ENCODE data around the gene ENAH.
A peak's percentile ranks its signal among the peaks of the same experiment; 100 is the strongest.
"Not testable (repeated sequence)": the region's sequence is repeated elsewhere in the genome, so short reads cannot be mapped to it uniquely, and the experiment has no call there.

Gene ENAH

DNA sequence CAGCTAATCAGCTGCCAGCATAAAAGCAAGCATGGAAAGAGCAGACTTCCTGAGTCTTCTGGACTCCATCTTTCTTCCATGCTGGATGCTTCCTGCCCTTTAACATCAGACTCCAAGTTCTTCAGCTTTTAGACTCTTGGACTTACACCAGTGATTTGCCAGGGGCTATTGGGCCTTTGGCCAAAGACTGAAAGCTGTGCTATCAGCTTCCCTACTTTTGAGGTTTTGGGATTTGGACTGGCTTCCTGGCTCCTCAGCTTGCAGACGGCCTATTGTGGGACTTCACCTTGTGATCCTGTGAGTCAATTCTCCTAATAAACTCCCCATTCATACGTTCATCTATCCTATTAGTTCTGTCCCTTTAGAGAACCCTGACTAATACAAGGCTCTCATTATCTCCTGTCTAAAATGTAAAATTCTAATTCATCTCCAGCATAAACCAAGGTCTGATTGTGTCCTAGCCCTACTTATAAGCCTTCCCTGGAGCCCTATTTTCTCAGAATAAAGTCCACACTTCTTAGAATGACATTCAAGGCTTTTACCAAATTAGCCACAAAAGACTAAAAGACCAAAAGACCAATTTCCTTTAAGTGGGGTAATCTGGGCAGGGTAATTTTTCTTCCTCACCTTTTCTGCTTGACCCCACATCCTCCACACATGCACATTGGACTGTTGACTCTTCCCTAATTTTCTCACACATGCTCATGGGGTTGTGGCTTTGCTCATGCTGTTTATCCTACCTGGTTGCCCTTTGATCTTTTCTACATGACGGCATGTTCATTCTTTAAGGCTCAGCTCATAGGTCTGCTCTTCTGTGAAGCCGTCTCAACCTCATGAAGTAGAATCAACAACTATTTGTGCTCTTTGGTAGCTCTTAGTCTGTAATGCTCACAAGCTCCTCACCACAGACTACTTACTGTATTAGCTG lies 18.1 kb upstream of the ENAH start:
- DNase-seq, result no peak

DNA sequence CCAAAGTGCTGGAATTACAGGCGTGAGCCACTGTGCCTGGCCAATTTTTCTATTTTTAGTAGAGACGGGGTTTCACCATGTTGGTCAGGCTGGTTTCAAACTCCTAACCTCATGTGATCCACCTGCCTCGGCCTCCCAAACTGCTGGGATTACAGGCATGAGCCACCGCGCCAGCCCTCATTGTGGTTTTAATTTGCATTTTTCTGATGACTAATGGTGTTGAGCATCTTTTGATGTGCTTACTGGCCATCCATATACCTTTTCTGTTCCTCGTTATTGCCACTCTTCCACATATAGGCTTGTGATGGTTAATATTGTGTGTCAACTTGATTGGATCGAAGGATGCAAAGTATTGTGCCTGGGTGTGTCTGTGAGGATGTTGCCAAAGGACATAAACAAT lies 17.4 kb upstream of the ENAH start:
- DNase-seq, result no peak

DNA sequence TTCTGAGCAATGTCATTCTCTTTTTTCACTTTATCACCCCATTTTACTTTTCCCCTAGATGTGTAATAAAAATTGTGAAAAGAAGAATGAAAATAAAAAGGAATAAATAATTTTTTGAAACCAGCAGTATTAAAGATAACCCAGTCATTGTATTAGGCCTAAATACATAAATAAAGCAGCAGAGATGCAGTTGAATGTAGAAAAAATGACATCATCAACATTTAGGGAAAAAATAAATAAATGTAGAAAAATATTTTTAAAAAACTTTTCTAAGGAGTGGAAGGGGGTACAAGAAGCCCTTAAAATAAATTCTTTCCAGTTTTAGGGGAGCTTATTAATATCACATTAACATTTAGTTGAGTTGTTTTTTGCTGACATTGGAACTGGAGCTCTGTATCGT lies 15.3 kb upstream of the ENAH start:
- no peak for DNase-seq

DNA sequence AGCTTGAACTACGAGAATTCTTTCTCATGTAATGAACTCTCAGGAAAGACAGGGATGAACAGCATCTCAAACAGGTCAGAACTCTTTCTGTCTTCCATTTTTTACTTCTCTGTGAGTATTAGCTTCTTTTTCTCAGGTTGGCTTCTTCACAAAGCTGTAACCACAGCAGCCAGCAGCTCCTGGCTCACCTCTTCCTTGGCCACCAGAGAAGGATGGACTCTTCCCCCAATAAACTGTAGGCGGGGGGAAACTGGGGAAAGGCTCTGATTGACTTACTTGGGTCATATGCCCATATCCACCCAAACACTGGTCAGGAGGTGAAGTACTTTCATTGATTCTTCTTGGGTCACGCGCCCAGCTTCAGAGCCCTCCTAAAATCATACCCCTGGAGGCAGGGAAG lies 14.4 kb upstream of the ENAH start:
- no peak for DNase-seq

- DNase-seq, result no peak
Observed at GRCh38 chr1:225666495-225666894, 13.6 kb upstream of the ENAH start.

DNA sequence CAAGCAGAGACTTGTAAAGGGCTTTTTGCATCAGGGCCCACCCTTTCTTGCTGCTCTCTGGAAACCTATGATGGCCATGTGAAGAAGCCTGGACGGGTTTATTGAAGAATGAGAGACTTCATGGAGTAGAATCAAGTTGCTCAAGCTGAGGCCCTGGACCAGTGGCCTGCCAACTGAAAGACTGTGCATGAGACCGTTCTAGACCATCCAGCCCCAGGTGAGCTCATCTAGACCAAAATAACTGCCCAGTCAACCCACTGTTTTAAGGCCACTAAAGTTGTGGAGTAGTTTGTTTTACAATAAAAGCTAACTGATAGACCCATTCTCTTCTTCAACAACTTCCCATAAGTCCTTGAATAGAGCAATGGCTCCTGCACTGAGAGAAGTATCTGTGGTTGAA lies 11.8 kb upstream of the ENAH start:
- DNase-seq, result no peak

DNA sequence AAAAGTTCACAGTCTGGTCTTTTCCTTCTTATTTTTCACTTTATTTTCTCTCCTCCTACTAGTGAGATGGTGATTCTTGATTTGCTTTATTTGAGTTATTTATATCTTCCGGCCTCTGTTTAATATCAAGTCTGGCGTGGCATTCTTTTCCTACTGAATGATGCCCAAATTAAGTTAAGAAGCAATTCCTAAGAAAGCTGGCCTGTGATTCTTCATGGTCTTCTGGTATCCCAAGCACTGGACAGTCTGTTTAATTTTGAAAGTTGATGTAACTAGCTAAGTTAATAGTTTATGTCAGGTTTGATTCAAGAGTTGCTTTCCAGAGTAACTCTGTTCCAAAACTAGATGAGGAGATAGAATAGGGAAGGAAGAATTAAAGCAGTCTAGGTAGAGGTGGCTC lies 9.2 kb upstream of the ENAH start:
- DNase-seq, result no peak

- no peak for DNase-seq
Observed at GRCh38 chr1:225660544-225660946, 7.6 kb upstream of the ENAH start.

- DNase-seq, result no peak
Observed at GRCh38 chr1:225658041-225658440, 5.1 kb upstream of the ENAH start.

DNA sequence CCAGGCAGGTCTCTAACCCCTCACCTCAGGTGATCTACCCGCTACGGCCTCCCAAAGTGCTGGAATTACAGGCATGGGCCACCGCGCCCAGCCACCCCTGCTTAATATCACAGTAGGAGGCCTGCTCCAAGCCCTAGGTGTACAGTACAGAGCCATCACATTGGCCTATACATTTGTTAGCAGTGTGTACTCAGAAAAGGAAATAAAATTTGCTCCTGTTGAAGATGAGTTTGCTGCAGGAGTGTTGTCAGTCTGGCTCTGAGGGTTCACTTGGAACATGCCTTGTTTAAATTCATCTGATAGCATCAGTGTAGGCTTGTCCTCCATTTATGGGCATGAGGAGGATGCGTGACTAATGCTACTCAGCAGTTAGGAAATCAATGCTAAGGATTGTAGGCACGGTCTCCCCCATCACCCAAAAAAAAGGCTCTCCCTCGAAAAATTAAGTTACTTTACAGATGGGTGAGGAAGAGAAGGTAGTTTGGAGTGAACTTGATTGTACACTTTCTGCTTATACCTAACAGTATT lies 4.6 kb upstream of the ENAH start:
- peak; percentile 19 for DNase-seq

- not testable (repeated sequence) for DNase-seq
Observed at GRCh38 chr1:225656259-225656655, 3.3 kb upstream of the ENAH start.

- peak; percentile 36 for DNase-seq
Observed at GRCh38 chr1:225655509-225656258, 2.8 kb upstream of the ENAH start.

DNA sequence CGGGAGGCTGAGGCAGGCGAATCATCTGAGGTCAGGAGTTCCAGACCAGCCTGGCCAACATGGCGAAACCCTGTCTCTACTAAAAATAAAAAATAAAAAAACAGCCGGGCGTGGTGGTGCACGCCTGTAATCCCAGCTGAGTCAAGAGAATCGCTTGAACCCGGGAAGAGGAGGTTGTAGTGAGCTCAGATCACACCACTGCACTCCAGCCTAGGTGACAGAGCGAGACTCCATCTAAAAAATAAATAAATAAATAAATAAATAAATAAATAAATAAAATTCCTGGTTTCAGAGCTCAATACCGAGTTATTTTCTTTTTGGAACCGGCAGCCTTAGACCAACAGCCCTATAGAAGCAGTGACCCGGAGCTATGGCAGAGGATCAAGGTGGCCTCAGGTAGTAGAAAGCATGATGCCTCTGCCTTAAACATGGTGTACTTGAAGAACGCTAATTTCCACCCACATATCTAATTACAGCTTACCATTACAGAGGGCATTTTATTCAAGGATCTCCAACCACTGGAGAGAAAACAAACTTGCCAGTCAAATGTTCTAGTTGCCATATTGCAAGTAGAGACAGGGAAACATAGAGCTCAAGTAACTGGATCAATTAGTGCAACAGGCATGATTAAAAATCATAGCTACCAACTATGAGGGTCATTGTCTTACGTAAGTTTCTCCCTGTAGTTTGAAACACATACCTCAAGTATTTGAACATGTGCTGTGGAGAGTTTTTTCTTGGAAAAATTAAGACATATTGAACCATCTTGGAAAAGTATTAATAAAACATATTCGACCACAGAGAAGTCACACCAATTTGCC lies 2.0 kb upstream of the ENAH start:
- DNase-seq, result peak; percentile 36

DNA sequence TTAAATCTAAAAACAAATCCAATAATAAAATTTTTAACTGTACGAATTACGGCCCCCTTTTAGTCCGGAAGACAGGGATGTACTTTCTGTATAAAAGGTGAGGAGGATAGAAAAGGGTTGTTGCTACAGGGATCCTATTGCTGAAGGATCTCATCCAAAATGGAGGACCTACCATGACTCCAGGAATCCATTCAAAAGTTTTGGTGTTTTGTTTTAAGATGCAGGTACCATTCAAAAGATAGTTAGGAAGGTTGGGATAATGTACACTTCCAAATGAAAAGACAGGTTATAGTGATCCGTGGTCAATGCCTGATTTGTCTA lies 1.3 kb upstream of the ENAH start:
- DNase-seq, result no peak

GRCh38 chr1:225653463-225654276 lies 747 bp upstream of the ENAH start:
- peak; percentile 14 for DNase-seq

DNA sequence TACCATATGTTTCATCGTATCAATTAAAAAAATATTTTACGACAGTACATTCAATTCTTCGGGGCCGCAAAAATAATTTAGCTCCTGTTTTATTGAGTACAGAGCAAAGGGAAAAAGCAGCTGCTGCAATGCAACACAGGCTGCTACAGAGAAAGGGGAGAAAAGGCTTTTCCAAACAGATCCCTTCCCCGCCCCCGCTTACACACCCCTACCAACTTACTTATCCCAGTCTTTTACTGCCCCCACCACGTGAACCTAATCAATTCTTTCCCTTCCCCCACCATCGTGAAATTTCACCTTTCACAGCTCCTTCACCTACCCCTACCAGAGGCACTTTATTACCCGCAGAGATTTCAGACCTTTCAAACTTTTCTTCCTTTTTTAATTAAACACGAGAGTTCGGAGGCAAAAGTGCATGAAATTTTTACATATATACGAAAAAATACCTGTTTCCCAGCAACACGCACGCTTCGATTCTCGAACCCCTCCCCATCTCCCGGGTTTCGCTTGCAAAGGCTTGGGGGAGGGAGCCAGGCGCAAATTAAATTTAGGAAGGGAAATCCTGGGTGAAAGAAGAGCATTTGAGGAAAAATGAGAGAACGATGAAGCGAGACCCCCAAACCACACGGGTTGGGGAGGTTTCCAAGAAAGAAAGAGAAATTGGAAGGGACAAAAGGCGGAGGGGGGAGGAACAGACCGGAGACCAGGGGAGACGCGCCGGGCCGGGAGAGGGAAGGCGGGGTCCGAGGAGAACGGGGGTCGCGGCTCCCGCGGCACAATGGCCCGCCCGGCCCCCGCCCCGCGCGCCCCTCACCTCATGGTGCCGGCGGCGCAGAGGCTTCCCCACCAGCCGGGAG lies 823 bp downstream of the ENAH start:
- peak; percentile 50 for DNase-seq

- no peak for DNase-seq
Observed at GRCh38 chr1:225651376-225651871, 1.5 kb downstream of the ENAH start.

- DNase-seq, result no peak
Observed at GRCh38 chr1:225650179-225650578, 2.7 kb downstream of the ENAH start.

DNA sequence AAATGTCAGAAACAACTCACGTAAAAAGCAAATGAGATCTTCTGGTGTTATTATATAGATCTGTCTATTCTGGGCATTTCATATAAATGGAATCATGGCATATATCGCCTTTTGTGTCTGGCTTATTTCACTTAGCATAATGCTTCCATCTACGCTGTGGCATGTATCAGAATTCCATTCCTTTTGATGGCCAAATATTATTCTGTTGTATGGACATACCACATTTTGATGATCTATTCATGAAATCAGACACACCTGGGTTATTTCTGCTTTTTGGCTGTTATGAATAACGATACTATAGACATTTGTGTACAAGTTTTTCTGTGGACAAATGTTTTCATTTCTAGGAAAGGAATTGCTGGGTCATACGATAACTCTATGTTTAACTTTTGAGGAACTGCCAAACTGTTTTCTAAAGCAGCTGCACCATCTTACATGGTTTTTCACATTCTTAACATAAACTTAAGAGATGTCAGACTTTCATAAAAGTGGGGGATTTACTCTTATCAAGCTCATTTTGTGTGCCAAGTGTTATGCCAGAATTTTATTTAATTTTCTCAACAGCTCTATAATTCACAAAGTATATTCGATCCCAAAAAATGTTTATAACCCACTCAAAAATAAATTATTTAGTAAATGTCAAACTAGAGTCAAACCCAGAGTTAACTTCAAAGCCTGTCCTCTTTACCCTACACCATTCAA lies 7.6 kb downstream of the ENAH start:
- DNase-seq, result no peak

GRCh38 chr1:225644666-225645065 lies 8.3 kb downstream of the ENAH start:
- DNase-seq, result no peak

Data from DMS 273 treated with DMSO at 0.1 percent for 48 hours (cell line).